Pancreas (tissue), 10 donors: Measurements from ENCODE around the gene ZNF180. TPM values are rescaled to one million over a fixed set of nuclear protein-coding genes. Genes with fewer than 3 reads are reported as not detected.

Experiments used
- ATAC-seq, 4 donors: fragments of 200-7000 bp; cut with Tn5 transposase; one replicate each; pipeline versions ENCODE4 v1.8.0 to v1.9.1; 2020; ENCODE audit warnings: mild to moderate bottlenecking in 4 of 4, moderate library complexity in 4 of 4
- DNase-seq, 6 donors: peaks; one replicate each; pipeline ENCODE4 v3.0.0-alpha.2; 2020
- FAIRE-seq: peaks from 2 replicates; lab custom pipeline; 2012; peaks lifted over from hg19 to GRCh38; lab: Jason Lieb, UNC
- H3K27ac ChIP-seq, 4 donors: fragments of 200-600 bp; sonication (generic); 1 replicate in 3 of 4; 2 replicates in 1 of 4; pipeline versions ENCODE4 v1.5.0 to v1.8.0; 2020
- H3K27me3 ChIP-seq, 4 donors: fragments of 200-600 bp; one replicate each; pipeline ENCODE4 v1.8.0; 2021
- H3K36me3 ChIP-seq, 3 donors: fragments of 200-600 bp; sonication (generic) in 1 of 3; one replicate each; pipeline versions ENCODE4 v1.5.0 to v1.8.0; 2020 to 2021
- H3K4me1 ChIP-seq, 3 donors: fragments of 200-600 bp; one replicate each; pipeline ENCODE4 v1.8.0; 2021
- H3K4me3 ChIP-seq, 4 donors: fragments of 200-600 bp; sonication (generic) in 2 of 4; one replicate each; pipeline versions ENCODE4 v1.5.0 to v1.8.0; 2020 to 2021
- H3K9me3 ChIP-seq, 4 donors: fragments of 200-600 bp; one replicate each; pipeline ENCODE4 v1.8.0; 2021
- WGBS, 2 donors: extraction: QIAGEN DNeasy Blood & Tissue Kit; methylation state at CpG; one replicate each; pipeline ENCODE4 v1.1.7; 2013; 5-methylcytosine and 5-hydroxymethylcytosine counted together
- intact Hi-C, 3 donors: fragments of 100-400 bp; cut with DNase I; formaldehyde crosslinking; loops; one replicate each; pipeline versions ENCODE4 v1.11.1 to v1.14.2; 2022
- polyA plus RNA-seq, 2 donors: library from polyadenylated mRNA; stranded (reverse); fragments of 200-250 nt; gene quantifications; one replicate each; pipeline ENCODE4 v1.2.3, GENCODE V29; 2013
- total RNA-seq, 6 donors: library from RNA; stranded (reverse); fragmentation: NEBNext Ultra II Directional in 4 of 6; extraction: Animal tissue kit (Norgen Biotek cat#: 25700) in 4 of 6; gene quantifications; one replicate each; pipeline versions ENCODE4 v1.2.1 to v1.2.4, GENCODE V29; 2021 to 2023
- TF ChIP-seq, protein P1 (sequence below), 4 donors: fragments of 200-600 bp; sonication (generic) in 3 of 4; IDR thresholded peaks; one replicate each; pipeline versions ENCODE4 v1.5.0 to v1.8.0; 2021; ENCODE audit warnings: antibody characterized with exemption in 4 of 4
- donor health status: healthy with polysubstance abuse.
- donor health status: DM: no; HTN: no; CAD: no; lungs with moderate emphysema.
- donor health status: DM: no; HTN: no; CAD: no.
- donor health status: control.
- donor health status: control.
- donor health status: Bipolar disorder and iron deficiency.
- donor health status: DM: yes; HTN: yes; CAD: no.
- donor health status: DM: no; HTN: no; CAD: no.
- donor health status: DM: no; HTN: no; CAD: no.
- donor health status: DM: yes; HTN: yes; CAD: no.

The ZNF180 gene
- total and polyA plus RNA-seq, 8 donors = 2.6 to 5.8 (median 3.6) TPM

DNA sequence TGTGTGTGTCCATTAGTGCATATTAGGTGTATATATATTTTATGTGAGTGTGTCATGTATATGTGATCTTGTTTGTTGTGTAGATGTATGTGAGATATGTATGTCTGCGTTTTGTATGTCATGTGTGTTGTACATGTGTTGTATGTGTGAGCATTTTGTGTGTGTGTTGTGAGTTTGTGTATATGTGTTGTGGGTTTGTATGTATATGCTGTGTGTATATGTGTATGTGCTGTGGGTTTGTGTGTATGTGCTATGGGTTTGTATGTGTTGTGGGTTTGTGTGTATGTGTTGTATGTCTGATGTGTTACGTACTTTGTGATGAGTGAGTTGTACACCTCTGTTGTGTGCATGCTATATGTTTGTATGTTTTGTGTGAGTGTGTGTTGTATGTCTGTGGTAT lies 21.0 kb upstream of the ZNF180 start:
- WGBS, 2 donors = 79 to 82% methylated on average over 2 of the region's 2 CpGs
- FAIRE-seq = no peak
- Histone ChIP-seq H3K4me3 (no peak overlapping the region), H3K27me3 (no peaks in the 10 kb centered on the region), H3K36me3 (no peaks in the 10 kb centered on the region), H3K9me3 (no peaks in the 10 kb centered on the region), H3K27ac (no peak overlapping the region), H3K4me1 (no peaks in the 10 kb centered on the region)
- no peak for DNase-seq
- no peak for ATAC-seq
- TF ChIP-seq, protein P1, sequence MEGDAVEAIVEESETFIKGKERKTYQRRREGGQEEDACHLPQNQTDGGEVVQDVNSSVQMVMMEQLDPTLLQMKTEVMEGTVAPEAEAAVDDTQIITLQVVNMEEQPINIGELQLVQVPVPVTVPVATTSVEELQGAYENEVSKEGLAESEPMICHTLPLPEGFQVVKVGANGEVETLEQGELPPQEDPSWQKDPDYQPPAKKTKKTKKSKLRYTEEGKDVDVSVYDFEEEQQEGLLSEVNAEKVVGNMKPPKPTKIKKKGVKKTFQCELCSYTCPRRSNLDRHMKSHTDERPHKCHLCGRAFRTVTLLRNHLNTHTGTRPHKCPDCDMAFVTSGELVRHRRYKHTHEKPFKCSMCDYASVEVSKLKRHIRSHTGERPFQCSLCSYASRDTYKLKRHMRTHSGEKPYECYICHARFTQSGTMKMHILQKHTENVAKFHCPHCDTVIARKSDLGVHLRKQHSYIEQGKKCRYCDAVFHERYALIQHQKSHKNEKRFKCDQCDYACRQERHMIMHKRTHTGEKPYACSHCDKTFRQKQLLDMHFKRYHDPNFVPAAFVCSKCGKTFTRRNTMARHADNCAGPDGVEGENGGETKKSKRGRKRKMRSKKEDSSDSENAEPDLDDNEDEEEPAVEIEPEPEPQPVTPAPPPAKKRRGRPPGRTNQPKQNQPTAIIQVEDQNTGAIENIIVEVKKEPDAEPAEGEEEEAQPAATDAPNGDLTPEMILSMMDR (IDR thresholded peaks at IDR 0.05) = no peak
- intact Hi-C loops = no loop called here

DNA sequence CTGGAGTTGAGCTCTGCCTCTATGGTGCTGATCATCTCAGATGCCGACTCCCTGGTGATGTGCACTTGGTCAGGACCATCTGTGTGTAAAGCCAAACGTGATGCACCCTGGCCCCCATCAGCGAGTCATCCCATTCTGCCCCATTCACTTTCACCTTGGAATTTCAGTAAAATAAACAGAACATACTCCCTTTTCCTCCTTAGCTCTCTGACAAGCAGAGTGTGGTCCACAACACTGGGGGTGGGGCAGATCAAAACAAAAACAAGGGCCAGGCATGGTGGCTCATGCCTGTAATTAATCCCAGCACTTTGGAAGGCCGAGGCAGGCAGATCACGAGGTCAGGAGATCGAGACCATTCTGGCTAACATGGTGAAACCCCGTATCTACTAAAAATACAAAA lies 16.8 kb upstream of the ZNF180 start:
- DNase-seq (no peak), FAIRE-seq (no peak), ATAC-seq (no peak)
- H3K36me3 ChIP-seq = no peaks in the 10 kb centered on the region
- no peaks in the 10 kb centered on the region for H3K4me1 ChIP-seq
- 59 to 74% methylated on average over 7 of the region's 7 CpGs for WGBS, 2 donors
- no peak overlapping the region for H3K4me3 ChIP-seq
- H3K9me3 ChIP-seq = no peaks in the 10 kb centered on the region
- no peaks in the 10 kb centered on the region for H3K27me3 ChIP-seq
- TF ChIP-seq, protein P1 (IDR thresholded peaks at IDR 0.05) = no peak
- no peak overlapping the region for H3K27ac ChIP-seq
- intact Hi-C loops = no loop called here

DNA sequence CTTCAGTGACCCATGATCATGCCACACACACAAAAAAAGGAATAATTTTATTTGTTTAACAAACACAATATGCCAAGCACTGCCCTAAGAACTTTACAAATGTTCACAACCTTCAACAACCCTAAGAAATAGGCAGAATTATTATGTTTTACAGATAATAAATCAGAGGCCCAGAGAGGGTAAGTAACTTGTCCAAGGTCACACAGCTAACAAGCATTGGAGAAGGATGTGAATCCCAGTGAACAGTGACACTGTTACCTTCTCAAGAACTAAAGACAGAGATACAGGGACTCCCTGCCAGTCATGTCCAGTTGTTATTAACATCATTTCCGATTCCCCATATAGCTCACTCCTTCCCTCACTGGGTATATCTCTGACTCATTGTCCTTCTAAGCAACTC lies 15.6 kb upstream of the ZNF180 start:
- no peak for DNase-seq
- FAIRE-seq = no peak
- TF ChIP-seq, protein P1 (IDR thresholded peaks at IDR 0.05) = no peak

DNA sequence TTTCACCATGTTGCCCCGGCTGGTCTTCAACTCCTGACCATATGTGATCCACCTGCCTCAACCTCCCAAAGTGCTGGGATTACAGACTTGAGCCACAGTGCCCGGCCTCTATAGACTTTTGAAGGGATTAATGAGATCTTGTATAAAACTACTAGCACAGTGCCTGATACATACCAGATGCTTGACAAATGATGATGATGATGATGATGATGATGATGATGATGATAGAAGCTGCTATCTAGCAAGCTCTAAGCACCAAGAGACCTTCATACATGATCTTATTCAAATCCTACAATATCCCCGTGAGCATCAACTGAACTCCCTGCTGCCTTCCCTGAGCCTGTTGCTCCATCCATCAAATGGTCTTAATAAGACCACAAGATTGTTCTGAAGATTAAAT lies 14.7 kb upstream of the ZNF180 start:
- Histone ChIP-seq H3K9me3 (no peaks in the 10 kb centered on the region), H3K4me3 (no peak overlapping the region), H3K27me3 (no peaks in the 10 kb centered on the region), H3K36me3 (no peaks in the 10 kb centered on the region), H3K27ac (no peak overlapping the region), H3K4me1 (no peaks in the 10 kb centered on the region)
- 59 to 67% methylated on average over 3 of the region's 3 CpGs for WGBS, 2 donors
- TF ChIP-seq, protein P1 (IDR thresholded peaks at IDR 0.05) = no peak
- intact Hi-C loops = no loop called here
- ATAC-seq = no peak
- no peak for FAIRE-seq
- no peak for DNase-seq

More for the DNA sequence above, 15.6 kb upstream of the ZNF180 start:
- Histone ChIP-seq H3K4me1 (no peaks in the 10 kb centered on the region), H3K36me3 (no peaks in the 10 kb centered on the region), H3K27ac (no peak overlapping the region), H3K27me3 (no peaks in the 10 kb centered on the region), H3K9me3 (no peaks in the 10 kb centered on the region), H3K4me3 (no peak overlapping the region)
- 74 to 95% methylated on average over 1 of the region's 1 CpG for WGBS, 2 donors
- no peak for ATAC-seq
- intact Hi-C loops = no loop called here

DNA sequence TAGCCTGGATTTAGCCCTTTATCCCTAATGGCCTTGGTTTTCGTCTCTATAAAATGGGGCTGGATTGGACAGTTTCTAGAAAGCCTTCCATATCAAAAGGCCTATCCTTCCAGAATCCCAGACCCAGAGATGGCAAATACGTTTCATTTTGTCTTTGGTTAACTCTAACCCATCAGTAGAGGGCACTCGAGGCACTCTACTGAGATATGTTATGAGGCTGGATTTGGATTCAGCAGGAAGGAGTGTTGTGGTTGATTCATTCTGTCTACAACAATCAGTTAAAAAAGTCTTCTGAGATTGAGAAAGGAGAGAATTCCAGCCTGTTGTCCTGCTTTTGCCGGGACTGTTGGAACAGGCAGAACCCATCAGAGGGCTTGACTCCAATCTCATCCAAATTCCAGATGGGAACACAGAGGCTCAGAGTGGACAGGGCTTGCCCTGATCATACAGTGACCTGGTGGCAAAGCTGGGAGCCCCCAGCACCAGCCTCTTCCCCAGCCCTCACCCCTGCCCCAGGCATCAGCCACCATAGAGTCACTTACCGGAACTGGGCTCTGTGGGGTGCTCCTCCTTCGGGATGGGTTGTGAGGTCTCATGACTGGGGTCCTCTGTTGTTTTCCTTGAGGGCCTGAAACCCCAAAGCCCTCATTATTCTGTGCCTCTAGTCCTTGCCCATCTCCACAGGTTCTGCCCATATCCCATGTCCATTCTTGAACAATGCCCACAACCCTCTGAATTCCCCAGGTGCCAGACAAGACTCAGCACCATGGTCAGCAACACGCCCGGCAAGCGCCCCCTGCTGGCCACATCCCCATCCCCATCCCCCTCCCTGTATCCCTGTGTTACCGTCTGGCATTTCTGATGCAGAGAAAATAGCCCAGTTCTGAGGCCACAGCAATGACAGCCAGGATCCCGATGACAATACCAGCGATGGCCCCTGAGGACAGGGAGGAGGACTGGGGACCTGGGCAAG lies 12.3 kb upstream of the ZNF180 start:
- H3K27me3 ChIP-seq = peaks cover 0 to 8% (median 0%) of the 10 kb centered on the region in 4 donors
- 28 to 29% methylated on average over 12 of the region's 12 CpGs for WGBS, 2 donors
- no peak for FAIRE-seq
- H3K36me3 ChIP-seq = no peaks in the 10 kb centered on the region
- no peak overlapping the region for H3K4me3 ChIP-seq
- TF ChIP-seq, protein P1 (IDR thresholded peaks at IDR 0.05) = no peak
- H3K4me1 ChIP-seq = no peaks in the 10 kb centered on the region
- intact Hi-C loops = no loop called here
- no peak for DNase-seq
- H3K9me3 ChIP-seq = no peaks in the 10 kb centered on the region
- peak in 1 of 4 donors; percentile 34 for ATAC-seq
- H3K27ac ChIP-seq = no peak overlapping the region
